Measurements from ENCODE around the gene UNC93A. TPM values are rescaled to one million over a fixed set of nuclear protein-coding genes. Genes with fewer than 3 reads are reported as not detected.

Gene UNC93A
- total RNA-seq, 1 donor from 2014 or later = not detected

DNA sequence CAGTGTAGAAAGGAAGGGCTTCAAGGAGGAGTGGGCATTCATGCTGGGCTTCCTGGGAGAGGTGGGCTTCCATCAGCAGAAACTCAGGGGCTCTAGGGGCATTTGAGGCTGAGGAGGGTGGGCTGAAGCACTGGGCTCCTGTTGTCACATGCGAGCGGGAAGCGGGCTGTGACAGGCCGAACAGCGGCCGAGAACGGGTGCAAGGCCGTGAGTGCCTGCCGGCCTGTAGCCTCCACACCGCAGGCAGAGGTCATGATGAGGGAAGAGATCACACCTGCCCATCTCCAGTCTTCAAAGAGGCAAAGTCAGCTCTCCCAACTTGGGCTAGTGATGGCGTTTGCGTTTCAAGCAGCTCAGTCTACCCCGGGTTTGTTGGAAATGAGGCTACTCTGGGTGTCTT lies 34.7 kb downstream of the UNC93A start:
- Histone ChIP-seq H3K36me3 (no peaks in the 10 kb centered on the region), H3K4me1 (no peaks in the 10 kb centered on the region), H3K27me3 (no peaks in the 10 kb centered on the region), H3K4me3 (no peak overlapping the region), H3K9me3 (no peaks in the 10 kb centered on the region), H3K27ac (no peak overlapping the region)
- DNase-seq (ENCODE audit: low spot score in 2 of 2) = no peak
- TF ChIP-seq, protein P1, sequence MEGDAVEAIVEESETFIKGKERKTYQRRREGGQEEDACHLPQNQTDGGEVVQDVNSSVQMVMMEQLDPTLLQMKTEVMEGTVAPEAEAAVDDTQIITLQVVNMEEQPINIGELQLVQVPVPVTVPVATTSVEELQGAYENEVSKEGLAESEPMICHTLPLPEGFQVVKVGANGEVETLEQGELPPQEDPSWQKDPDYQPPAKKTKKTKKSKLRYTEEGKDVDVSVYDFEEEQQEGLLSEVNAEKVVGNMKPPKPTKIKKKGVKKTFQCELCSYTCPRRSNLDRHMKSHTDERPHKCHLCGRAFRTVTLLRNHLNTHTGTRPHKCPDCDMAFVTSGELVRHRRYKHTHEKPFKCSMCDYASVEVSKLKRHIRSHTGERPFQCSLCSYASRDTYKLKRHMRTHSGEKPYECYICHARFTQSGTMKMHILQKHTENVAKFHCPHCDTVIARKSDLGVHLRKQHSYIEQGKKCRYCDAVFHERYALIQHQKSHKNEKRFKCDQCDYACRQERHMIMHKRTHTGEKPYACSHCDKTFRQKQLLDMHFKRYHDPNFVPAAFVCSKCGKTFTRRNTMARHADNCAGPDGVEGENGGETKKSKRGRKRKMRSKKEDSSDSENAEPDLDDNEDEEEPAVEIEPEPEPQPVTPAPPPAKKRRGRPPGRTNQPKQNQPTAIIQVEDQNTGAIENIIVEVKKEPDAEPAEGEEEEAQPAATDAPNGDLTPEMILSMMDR (IDR thresholded peaks at IDR 0.05) = no peak
- intact Hi-C loops (cut with DNase I) = no loop called here

DNA sequence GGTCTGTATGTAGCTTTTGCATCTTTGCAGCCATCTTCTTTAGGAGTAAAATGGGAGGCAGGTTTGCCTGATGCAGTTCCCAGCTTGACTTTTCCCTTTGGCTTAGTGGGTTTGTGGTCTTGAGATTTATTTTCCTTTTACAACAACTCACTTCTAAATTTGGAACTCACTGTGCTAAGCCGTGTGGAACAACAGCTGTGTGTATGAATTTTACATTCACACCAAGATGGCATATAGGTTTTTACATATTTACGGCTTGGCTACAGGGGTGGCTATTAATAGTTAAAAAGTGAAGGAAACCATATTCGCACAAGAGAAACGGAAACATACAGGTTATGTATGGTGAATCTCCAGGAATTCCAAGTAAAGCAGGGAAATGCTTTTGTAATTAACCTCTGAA lies 36.3 kb downstream of the UNC93A start:
- Histone ChIP-seq H3K27me3 (no peaks in the 10 kb centered on the region), H3K36me3 (no peaks in the 10 kb centered on the region), H3K27ac (no peak overlapping the region), H3K4me1 (no peaks in the 10 kb centered on the region), H3K4me3 (no peak overlapping the region), H3K9me3 (no peaks in the 10 kb centered on the region)
- DNase-seq (ENCODE audit: low spot score in 2 of 2) = no peak
- intact Hi-C loops (cut with DNase I) = no loop called here
- TF ChIP-seq, protein P1 (IDR thresholded peaks at IDR 0.05) = no peak

DNA sequence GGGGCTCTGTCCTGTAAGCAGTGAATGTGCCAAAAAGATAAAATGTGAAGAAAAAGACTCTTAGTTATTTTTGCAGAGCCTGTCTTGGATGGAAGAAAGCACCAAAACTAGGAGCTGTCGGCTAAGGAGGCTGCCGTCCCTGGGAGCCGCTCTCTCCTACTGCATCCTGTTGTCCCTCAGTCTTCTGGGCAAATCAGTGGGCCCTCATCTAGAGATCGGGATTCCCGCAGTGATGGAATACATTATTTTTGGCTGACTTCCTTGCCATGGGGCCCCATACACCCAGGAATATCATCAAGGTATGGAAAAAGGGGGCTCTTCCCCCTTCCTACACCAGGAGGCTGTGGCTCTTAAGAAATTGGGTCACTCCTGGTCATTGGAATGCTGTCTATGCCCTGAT lies 37.0 kb downstream of the UNC93A start:
- no peaks in the 10 kb centered on the region for H3K27me3 ChIP-seq
- no peaks in the 10 kb centered on the region for H3K4me1 ChIP-seq
- intact Hi-C loops (cut with DNase I) = no loop called here
- no peak overlapping the region for H3K27ac ChIP-seq
- TF ChIP-seq, protein P1 (IDR thresholded peaks at IDR 0.05) = no peak
- no peaks in the 10 kb centered on the region for H3K36me3 ChIP-seq
- H3K4me3 ChIP-seq = no peak overlapping the region
- H3K9me3 ChIP-seq = no peaks in the 10 kb centered on the region
- no peak for DNase-seq (ENCODE audit: low spot score in 2 of 2)

DNA sequence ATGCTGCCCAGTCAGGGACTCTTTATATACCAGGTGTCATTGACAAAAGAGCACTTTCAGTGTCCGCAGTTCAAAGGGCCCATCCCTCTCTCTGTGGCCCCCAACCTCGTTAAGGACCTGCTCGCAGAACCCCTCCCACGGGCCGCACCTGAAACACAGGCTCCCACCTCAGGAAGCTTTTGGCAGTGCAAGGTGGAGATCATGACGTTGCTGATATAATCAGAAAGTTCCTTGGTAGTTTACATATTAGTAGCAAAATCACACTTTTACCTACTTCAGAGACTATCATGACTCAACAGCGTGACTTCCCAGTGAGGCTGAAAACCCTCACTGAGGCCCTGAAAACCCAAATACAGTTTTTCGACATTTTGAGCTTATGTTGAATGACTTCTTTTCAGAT lies 37.9 kb downstream of the UNC93A start:
- Histone ChIP-seq H3K4me3 (no peak overlapping the region), H3K4me1 (no peaks in the 10 kb centered on the region), H3K27me3 (no peaks in the 10 kb centered on the region), H3K9me3 (no peaks in the 10 kb centered on the region), H3K27ac (no peak overlapping the region), H3K36me3 (no peaks in the 10 kb centered on the region)
- DNase-seq (ENCODE audit: low spot score in 2 of 2) = no peak
- intact Hi-C loops (cut with DNase I) = no loop called here
- TF ChIP-seq, protein P1 (IDR thresholded peaks at IDR 0.05) = no peak

DNA sequence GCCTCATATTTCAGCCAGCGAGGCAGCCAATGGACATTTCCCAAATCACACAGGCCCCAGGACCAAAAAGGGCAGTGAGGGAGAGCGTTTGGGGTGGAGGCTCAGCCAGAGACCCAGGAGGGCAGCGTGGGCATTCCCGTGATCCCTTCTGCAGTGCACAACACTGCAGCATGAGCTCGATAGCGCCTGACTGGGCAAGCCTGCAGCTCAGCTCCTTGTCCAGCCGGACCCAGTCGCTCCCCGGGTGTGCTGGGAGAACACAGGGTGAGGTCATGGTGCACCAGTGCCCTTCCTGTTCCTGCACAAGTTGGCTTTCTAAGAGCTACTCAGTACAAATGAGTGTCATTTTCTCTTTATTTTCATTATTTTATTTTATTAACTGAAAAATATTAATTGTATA lies 39.6 kb downstream of the UNC93A start:
- Histone ChIP-seq H3K4me1 (no peaks in the 10 kb centered on the region), H3K27me3 (no peaks in the 10 kb centered on the region), H3K9me3 (no peaks in the 10 kb centered on the region), H3K27ac (no peak overlapping the region), H3K4me3 (no peak overlapping the region), H3K36me3 (no peaks in the 10 kb centered on the region)
- DNase-seq (ENCODE audit: low spot score in 2 of 2) = no peak
- TF ChIP-seq, protein P1 (IDR thresholded peaks at IDR 0.05) = no peak
- intact Hi-C loops (cut with DNase I) = no loop called here

DNA sequence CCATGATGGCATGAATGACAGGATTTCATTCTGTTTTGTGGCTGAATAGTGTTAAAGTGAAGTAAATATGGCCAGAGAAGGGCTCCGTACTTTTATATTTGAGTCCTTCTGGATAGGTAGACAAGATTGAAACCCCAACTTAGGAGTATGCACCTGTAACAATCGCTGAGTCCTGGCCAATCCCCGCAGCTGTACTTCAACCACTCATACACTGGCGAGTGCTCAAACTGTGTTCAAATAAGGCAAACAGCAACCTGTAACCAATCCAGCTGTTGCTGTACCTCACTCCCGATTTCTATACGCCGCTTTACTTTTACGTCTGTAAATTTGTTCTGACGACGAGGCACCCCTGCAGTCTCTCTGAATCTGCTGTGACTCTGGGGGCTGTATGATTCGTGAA lies 40.5 kb downstream of the UNC93A start:
- intact Hi-C loops (cut with DNase I) = no loop called here
- H3K4me3 ChIP-seq = no peak overlapping the region
- H3K9me3 ChIP-seq = no peaks in the 10 kb centered on the region
- H3K36me3 ChIP-seq = no peaks in the 10 kb centered on the region
- H3K4me1 ChIP-seq = no peaks in the 10 kb centered on the region
- TF ChIP-seq, protein P1 (IDR thresholded peaks at IDR 0.05) = no peak
- DNase-seq (ENCODE audit: low spot score in 2 of 2) = no peak
- H3K27me3 ChIP-seq = no peaks in the 10 kb centered on the region
- no peak overlapping the region for H3K27ac ChIP-seq

Measured in ascending aorta (tissue), 2 donors.